ENCODE data around the gene CCL11.
A peak's percentile ranks its signal among the peaks of the same experiment; 100 is the strongest.

CCL11 gene

DNA sequence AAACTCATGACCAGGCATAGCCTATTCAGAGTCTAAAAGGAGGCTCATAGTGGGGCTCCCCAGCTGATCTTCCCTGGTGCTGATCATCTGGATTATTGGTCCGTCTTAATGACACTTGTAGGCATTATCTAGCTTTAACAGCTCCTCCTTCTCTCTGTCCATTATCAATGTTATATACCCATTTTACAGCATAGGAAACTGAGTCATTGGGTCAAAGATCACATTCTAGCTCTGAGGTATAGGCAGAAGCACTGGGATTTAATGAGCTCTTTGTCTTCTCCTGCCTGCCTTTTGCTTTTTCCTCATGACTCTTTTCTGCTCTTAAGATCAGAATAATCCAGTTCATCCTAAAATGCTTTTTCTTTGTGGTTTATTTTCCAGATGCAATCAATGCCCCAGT is 29.7 kb upstream of the CCL11 start:
- H3K4me3 ChIP-seq (ENCODE audit: low read depth, low read length): no peak overlapping the region
- no peak for DNase-seq (ENCODE audit: low read depth)
- TF ChIP-seq, protein P1, sequence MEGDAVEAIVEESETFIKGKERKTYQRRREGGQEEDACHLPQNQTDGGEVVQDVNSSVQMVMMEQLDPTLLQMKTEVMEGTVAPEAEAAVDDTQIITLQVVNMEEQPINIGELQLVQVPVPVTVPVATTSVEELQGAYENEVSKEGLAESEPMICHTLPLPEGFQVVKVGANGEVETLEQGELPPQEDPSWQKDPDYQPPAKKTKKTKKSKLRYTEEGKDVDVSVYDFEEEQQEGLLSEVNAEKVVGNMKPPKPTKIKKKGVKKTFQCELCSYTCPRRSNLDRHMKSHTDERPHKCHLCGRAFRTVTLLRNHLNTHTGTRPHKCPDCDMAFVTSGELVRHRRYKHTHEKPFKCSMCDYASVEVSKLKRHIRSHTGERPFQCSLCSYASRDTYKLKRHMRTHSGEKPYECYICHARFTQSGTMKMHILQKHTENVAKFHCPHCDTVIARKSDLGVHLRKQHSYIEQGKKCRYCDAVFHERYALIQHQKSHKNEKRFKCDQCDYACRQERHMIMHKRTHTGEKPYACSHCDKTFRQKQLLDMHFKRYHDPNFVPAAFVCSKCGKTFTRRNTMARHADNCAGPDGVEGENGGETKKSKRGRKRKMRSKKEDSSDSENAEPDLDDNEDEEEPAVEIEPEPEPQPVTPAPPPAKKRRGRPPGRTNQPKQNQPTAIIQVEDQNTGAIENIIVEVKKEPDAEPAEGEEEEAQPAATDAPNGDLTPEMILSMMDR (IDR thresholded peaks at IDR 0.05; ENCODE audit: control insufficient read depth, extremely low read depth, insufficient read depth): no peak

DNA sequence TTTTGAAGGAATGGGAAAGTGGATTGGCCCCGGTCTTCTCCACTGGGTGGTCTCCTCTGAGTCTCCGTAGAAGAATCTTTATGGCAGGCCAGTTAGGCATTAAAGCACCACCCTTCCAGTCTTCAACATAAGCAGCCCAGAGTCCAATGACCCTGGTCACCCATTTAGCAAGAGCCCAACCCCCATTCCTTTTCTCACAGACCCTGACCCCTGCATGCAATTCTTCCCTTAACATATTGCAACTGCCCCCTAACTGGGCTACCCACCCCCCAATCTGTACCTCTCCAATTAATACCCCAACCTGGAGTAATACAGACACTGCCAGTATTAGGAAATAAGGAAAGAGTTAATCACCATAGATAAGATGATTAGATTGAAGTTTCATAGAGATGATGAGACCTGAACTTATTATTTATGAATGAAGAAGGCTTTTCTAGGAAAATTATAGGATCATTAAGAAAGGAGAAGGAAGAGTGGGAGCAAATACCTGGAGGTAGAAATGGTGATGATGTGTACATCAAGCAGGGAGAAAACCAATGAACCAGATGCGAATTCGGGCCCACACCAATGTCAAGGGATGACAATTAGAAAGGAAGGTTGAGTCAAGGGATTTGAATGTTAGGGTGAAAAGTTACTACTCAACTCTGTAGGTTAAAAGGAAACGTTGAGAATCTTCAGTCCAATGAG is 28.1 kb upstream of the CCL11 start:
- no peak for DNase-seq (ENCODE audit: low read depth)
- H3K4me3 ChIP-seq (ENCODE audit: low read depth, low read length): no peak overlapping the region
- TF ChIP-seq, protein P1 (IDR thresholded peaks at IDR 0.05; ENCODE audit: control insufficient read depth, extremely low read depth, insufficient read depth): no peak

DNA sequence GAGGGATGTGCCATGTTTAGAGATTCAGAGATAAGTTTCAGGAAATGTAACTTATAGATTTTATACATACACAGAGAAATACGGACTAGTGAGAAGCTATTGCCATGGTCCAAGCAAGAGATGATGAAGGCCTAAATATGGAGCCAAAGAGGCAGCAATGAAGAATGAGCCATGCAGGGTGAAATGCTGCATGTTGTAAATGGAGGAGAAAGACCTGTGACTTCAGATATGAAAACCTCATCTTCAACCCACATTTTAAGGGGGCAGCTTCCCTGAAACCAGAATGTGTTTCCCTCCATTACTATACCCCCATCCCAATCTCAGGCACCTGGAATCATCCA is 27.6 kb upstream of the CCL11 start:
- no peak for DNase-seq (ENCODE audit: low read depth)
- H3K4me3 ChIP-seq (ENCODE audit: low read depth, low read length): no peak overlapping the region
- TF ChIP-seq, protein P1 (IDR thresholded peaks at IDR 0.05; ENCODE audit: control insufficient read depth, extremely low read depth, insufficient read depth): no peak

DNA sequence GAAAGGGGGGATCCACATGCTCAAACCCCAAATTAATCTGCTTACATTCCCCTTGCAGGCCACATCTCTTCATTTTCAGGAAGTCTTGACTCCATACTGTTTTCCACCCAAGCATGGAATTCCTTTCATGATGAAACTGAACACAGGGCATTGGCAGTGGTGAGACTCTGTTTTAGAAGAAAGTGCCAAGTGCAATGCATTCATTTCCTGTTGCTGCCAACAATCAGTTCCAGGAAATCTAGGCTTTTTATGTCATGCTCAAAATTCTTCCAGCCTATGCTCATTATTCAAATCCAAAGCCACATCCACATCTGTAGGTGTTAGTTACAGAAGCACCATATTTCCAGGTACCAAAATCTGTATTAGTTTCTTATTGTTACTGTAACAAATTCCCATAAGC is 26.4 kb upstream of the CCL11 start:
- TF ChIP-seq, protein P1 (IDR thresholded peaks at IDR 0.05; ENCODE audit: control insufficient read depth, extremely low read depth, insufficient read depth): no peak
- DNase-seq (ENCODE audit: low read depth): no peak
- no peak overlapping the region for H3K4me3 ChIP-seq (ENCODE audit: low read depth, low read length)

DNA sequence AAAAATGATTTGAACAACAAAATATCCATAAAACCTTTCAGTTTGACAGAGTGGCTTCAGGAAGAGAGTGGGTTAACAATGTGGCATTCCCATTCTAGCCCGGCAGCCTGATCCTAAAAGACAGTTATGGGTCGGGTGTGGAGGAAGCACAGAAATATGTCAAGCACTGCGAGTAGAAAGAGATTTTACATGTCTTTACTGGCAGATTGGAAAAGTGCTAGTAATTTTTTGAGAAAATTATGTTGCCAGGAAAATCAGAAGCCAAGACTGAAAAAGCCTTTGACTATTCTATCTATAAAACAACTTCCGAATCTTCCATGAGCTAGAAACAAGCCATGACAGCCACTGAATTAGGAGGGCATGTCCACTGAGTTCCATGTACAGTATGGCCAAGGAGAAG is 24.7 kb upstream of the CCL11 start:
- TF ChIP-seq, protein P1 (IDR thresholded peaks at IDR 0.05; ENCODE audit: control insufficient read depth, extremely low read depth, insufficient read depth): no peak
- no peak overlapping the region for H3K4me3 ChIP-seq (ENCODE audit: low read depth, low read length)
- no peak for DNase-seq (ENCODE audit: low read depth)

DNA sequence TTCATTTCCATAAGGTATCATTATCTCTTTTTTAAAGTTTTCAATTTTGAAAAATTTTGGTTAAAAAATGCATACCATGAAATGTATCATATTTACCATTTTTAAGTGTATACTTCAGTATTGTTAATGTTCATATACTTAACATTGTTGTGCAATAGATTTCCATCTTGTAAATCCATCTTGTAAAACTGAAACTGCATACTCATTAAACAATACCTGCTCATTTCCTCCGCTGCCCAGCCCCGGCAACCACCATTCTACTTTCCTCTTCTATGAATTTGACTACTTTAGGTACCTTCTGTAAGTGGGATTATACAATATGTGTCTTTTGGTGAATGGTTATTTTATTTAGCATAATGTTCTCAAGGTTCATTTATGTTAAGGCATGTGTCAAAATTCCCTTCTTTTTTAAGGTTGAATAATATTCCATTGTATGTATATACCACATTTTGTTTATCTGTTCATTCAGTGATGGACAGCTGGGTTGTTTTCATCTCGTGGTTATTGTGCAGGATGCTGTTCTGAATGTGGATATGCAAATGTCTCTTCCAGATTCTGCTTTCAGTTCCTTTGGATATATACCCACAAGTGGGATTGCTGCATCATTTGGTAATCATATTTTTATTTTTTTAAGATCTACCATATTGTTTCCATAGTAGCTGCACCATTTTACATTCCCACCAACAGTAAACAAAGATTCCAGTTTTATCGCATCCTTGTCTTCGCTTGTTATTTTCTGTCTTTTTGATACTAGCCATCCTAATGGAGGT is 23.8 kb upstream of the CCL11 start:
- peak; percentile 31 for DNase-seq (ENCODE audit: low read depth)
- H3K4me3 ChIP-seq (ENCODE audit: low read depth, low read length): no peak overlapping the region
- TF ChIP-seq, protein P1 (IDR thresholded peaks at IDR 0.05; ENCODE audit: control insufficient read depth, extremely low read depth, insufficient read depth): no peak

All from LNCaP clone FGC (cell line).